ENCODE results near the gene DAPK2.

GRCh38 chr15:63877713-63878271 lies 168.5 kb downstream of the DAPK2 start:
- TF ChIP-seq EZH2 (IDR thresholded peaks at IDR 0.05; ENCODE audit: low read length, missing control alignments), result no peak
- TF ChIP-seq, protein P1, sequence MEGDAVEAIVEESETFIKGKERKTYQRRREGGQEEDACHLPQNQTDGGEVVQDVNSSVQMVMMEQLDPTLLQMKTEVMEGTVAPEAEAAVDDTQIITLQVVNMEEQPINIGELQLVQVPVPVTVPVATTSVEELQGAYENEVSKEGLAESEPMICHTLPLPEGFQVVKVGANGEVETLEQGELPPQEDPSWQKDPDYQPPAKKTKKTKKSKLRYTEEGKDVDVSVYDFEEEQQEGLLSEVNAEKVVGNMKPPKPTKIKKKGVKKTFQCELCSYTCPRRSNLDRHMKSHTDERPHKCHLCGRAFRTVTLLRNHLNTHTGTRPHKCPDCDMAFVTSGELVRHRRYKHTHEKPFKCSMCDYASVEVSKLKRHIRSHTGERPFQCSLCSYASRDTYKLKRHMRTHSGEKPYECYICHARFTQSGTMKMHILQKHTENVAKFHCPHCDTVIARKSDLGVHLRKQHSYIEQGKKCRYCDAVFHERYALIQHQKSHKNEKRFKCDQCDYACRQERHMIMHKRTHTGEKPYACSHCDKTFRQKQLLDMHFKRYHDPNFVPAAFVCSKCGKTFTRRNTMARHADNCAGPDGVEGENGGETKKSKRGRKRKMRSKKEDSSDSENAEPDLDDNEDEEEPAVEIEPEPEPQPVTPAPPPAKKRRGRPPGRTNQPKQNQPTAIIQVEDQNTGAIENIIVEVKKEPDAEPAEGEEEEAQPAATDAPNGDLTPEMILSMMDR (conservative IDR thresholded peaks at IDR 0.05 in 1 of 2, IDR thresholded peaks at IDR 0.05 in 1 of 2; ENCODE audit: low read depth in 1 of 2, low read length in 2 of 2), result no peak

Measured in fibroblast of lung (primary cell).